Trophoblast cell (in vitro differentiated cells and primary cell): ENCODE results near the gene FOXP2.

Source experiments
- DNase-seq, 2 donors: peaks; one replicate each; pipeline ENCODE4 v3.0.0-alpha.2; 2016
- H2AFZ ChIP-seq: 2 replicates; pipeline ENCODE4 v1.6.1; 2013; ENCODE audit warnings: low read length, moderate library complexity, mild to moderate bottlenecking; ENCODE audit not compliant: insufficient read depth, poor library complexity
- H2AK5ac ChIP-seq: 2 replicates; pipeline ENCODE4 v1.6.1; 2013; ENCODE audit warnings: mild to moderate bottlenecking, low read length
- H2BK120ac ChIP-seq: 2 replicates; pipeline ENCODE4 v1.6.1; 2013; ENCODE audit warnings: low read length, mild to moderate bottlenecking, moderate library complexity; ENCODE audit not compliant: insufficient read depth, poor library complexity
- H2BK12ac ChIP-seq: 2 replicates; pipeline ENCODE4 v1.6.1; 2013; ENCODE audit warnings: mild to moderate bottlenecking, low read length, moderate library complexity
- H2BK5ac ChIP-seq: 2 replicates; pipeline ENCODE4 v1.6.1; 2013; ENCODE audit warnings: low read length, low read depth, moderate library complexity, mild to moderate bottlenecking; ENCODE audit not compliant: poor library complexity
- H3K14ac ChIP-seq: 2 replicates; pipeline ENCODE4 v1.6.1; 2013; ENCODE audit warnings: mild to moderate bottlenecking, low read length
- H3K18ac ChIP-seq: 2 replicates; pipeline ENCODE4 v1.6.1; 2013; ENCODE audit warnings: mild to moderate bottlenecking, low read length
- H3K23ac ChIP-seq: 2 replicates; pipeline ENCODE4 v1.6.1; 2013; ENCODE audit warnings: low read length
- H3K27ac ChIP-seq: 2 replicates; pipeline ENCODE4 v1.5.1; 2013; ENCODE audit warnings: low read depth, mild to moderate bottlenecking, inconsistent platforms, low read length, moderate library complexity
- H3K27me3 ChIP-seq: 2 replicates; pipeline ENCODE4 v1.6.1; 2013; ENCODE audit warnings: inconsistent platforms, mild to moderate bottlenecking, low read length, moderate library complexity; ENCODE audit not compliant: insufficient read depth
- H3K36me3 ChIP-seq, 2 experiments: 1 replicate in 1 of 2; 2 replicates in 1 of 2; pipeline ENCODE4 v1.6.1; 2013; ENCODE audit warnings: low read length in 2 of 2, mild to moderate bottlenecking in 2 of 2, moderate library complexity in 1 of 2; ENCODE audit not compliant: insufficient read depth in 2 of 2, control insufficient read depth in 1 of 2
- H3K4ac ChIP-seq: 2 replicates; pipeline ENCODE4 v1.6.1; 2013; ENCODE audit warnings: low read depth, mild to moderate bottlenecking, low read length, moderate library complexity
- H3K4me1 ChIP-seq, 2 experiments: 1 replicate in 1 of 2; 2 replicates in 1 of 2; pipeline ENCODE4 v1.6.1; 2013; ENCODE audit warnings: low read length in 2 of 2, mild to moderate bottlenecking in 2 of 2, moderate library complexity in 1 of 2; ENCODE audit not compliant: insufficient read depth in 2 of 2, control insufficient read depth in 1 of 2
- H3K4me2 ChIP-seq: 2 replicates; pipeline ENCODE4 v1.6.1; 2013; ENCODE audit warnings: inconsistent platforms, mild to moderate bottlenecking, low read length, moderate library complexity
- H3K4me3 ChIP-seq: 2 replicates; pipeline ENCODE4 v1.5.1; 2013; ENCODE audit warnings: mild to moderate bottlenecking, low read depth, low read length, inconsistent platforms
- H3K79me1 ChIP-seq: one replicate; pipeline ENCODE4 v1.6.1; 2013; ENCODE audit warnings: low read length
- H3K79me2 ChIP-seq: 2 replicates; pipeline ENCODE4 v1.6.1; 2013; ENCODE audit warnings: low read length, mild to moderate bottlenecking; ENCODE audit not compliant: control insufficient read depth, insufficient read depth, poor library complexity
- H3K9ac ChIP-seq: 2 replicates; pipeline ENCODE4 v1.6.1; 2013; ENCODE audit warnings: mild to moderate bottlenecking, low read length
- H3K9me3 ChIP-seq: 2 replicates; pipeline ENCODE4 v1.6.1; 2013; ENCODE audit warnings: low read depth, mild to moderate bottlenecking, control low read depth, inconsistent platforms, low read length; ENCODE audit not compliant: insufficient read depth
- H4K12ac ChIP-seq: 2 replicates; pipeline ENCODE4 v1.6.1; 2013; ENCODE audit warnings: low read depth, mild to moderate bottlenecking, low read length, moderate library complexity
- H4K8ac ChIP-seq: 2 replicates; pipeline ENCODE4 v1.6.1; 2013; ENCODE audit warnings: low read depth, mild to moderate bottlenecking, low read length, moderate library complexity
- H4K91ac ChIP-seq: one replicate; pipeline ENCODE4 v1.6.1; 2013; ENCODE audit warnings: low read depth, mild to moderate bottlenecking, low read length, moderate library complexity
- whole genome bisulfite sequencing: extraction: QIAGEN DNeasy Blood & Tissue Kit; methylation state at CpG from one replicate; pipeline ENCODE4 v1.1.7; 2013; ENCODE audit warnings: missing lambda C conversion rate; ENCODE audit not compliant: insufficient read length, insufficient coverage; ENCODE audit errors: extremely low coverage; 5-methylcytosine and 5-hydroxymethylcytosine counted together

FOXP2 gene

GRCh38 chr7:114649689-114650088 lies 235.1 kb downstream of the FOXP2 start:
- Histone ChIP-seq H2BK120ac (no peak overlapping the region), H3K4me3 (no peak overlapping the region), H2BK12ac (no peak overlapping the region), H2AFZ (no peak overlapping the region), H3K79me2 (no peaks in the 10 kb centered on the region), H3K27me3 (no peaks in the 10 kb centered on the region), H3K36me3 (no peaks in the 10 kb centered on the region), H4K91ac (no peak overlapping the region), H3K79me1 (no peaks in the 10 kb centered on the region), H3K14ac (no peak overlapping the region), H3K23ac (no peak overlapping the region), H3K4me1 (no peaks in the 10 kb centered on the region), H4K12ac (no peak overlapping the region), H3K4ac (no peak overlapping the region), H3K4me2 (no peak overlapping the region), H2AK5ac (no peak overlapping the region), H4K8ac (no peak overlapping the region), H3K27ac (no peak overlapping the region), H2BK5ac (no peak overlapping the region), H3K9me3 (no peaks in the 10 kb centered on the region), H3K18ac (no peak overlapping the region), H3K9ac (no peak overlapping the region)
- WGBS, result no CpG with 5 or more reads among the region's 3 CpGs
- no peak for DNase-seq

GRCh38 chr7:114650491-114650890 lies 235.9 kb downstream of the FOXP2 start:
- Histone ChIP-seq H2BK12ac (no peak overlapping the region), H3K23ac (no peak overlapping the region), H3K14ac (no peak overlapping the region), H2BK5ac (no peak overlapping the region), H3K4me3 (no peak overlapping the region), H3K4ac (no peak overlapping the region), H3K79me2 (no peaks in the 10 kb centered on the region), H3K18ac (no peak overlapping the region), H4K8ac (no peak overlapping the region), H4K91ac (no peak overlapping the region), H3K9me3 (no peaks in the 10 kb centered on the region), H3K36me3 (no peaks in the 10 kb centered on the region), H2AFZ (no peak overlapping the region), H3K9ac (no peak overlapping the region), H3K79me1 (no peaks in the 10 kb centered on the region), H3K27ac (no peak overlapping the region), H3K4me1 (no peaks in the 10 kb centered on the region), H2BK120ac (no peak overlapping the region), H2AK5ac (no peak overlapping the region), H4K12ac (no peak overlapping the region), H3K4me2 (no peak overlapping the region), H3K27me3 (no peaks in the 10 kb centered on the region)
- no peak for DNase-seq

GRCh38 chr7:114652041-114652440 lies 237.4 kb downstream of the FOXP2 start:
- no peak overlapping the region for H3K23ac ChIP-seq
- H3K4ac ChIP-seq, result no peak overlapping the region
- no peak overlapping the region for H2AK5ac ChIP-seq
- H3K4me1 ChIP-seq, result no peaks in the 10 kb centered on the region
- no peak overlapping the region for H3K9ac ChIP-seq
- no peaks in the 10 kb centered on the region for H3K27me3 ChIP-seq
- no peak overlapping the region for H2BK5ac ChIP-seq
- no peak overlapping the region for H3K4me3 ChIP-seq
- no peak overlapping the region for H3K18ac ChIP-seq
- no peaks in the 10 kb centered on the region for H3K79me1 ChIP-seq
- no peak overlapping the region for H3K4me2 ChIP-seq
- H3K9me3 ChIP-seq, result no peaks in the 10 kb centered on the region
- DNase-seq, result no peak
- no peaks in the 10 kb centered on the region for H3K36me3 ChIP-seq
- H2BK120ac ChIP-seq, result no peak overlapping the region
- H4K91ac ChIP-seq, result no peak overlapping the region
- WGBS, result no CpG with 5 or more reads among the region's 5 CpGs
- no peak overlapping the region for H3K27ac ChIP-seq
- no peak overlapping the region for H4K12ac ChIP-seq
- H2BK12ac ChIP-seq, result no peak overlapping the region
- H4K8ac ChIP-seq, result no peak overlapping the region
- H2AFZ ChIP-seq, result no peak overlapping the region
- H3K79me2 ChIP-seq, result no peaks in the 10 kb centered on the region
- no peak overlapping the region for H3K14ac ChIP-seq

- H3K4me3 ChIP-seq, result no peak overlapping the region
- no peak overlapping the region for H2AFZ ChIP-seq
- no peaks in the 10 kb centered on the region for H3K79me2 ChIP-seq
- no peak overlapping the region for H4K8ac ChIP-seq
- H3K9me3 ChIP-seq, result no peaks in the 10 kb centered on the region
- H4K91ac ChIP-seq, result no peak overlapping the region
- no CpG with 5 or more reads among the region's 10 CpGs for WGBS
- no peak overlapping the region for H2BK5ac ChIP-seq
- no peak overlapping the region for H3K4me2 ChIP-seq
- no peaks in the 10 kb centered on the region for H3K4me1 ChIP-seq
- no peak overlapping the region for H3K4ac ChIP-seq
- no peak overlapping the region for H3K18ac ChIP-seq
- no peak for DNase-seq
- no peaks in the 10 kb centered on the region for H3K79me1 ChIP-seq
- no peaks in the 10 kb centered on the region for H3K36me3 ChIP-seq
- no peak overlapping the region for H3K14ac ChIP-seq
- H4K12ac ChIP-seq, result no peak overlapping the region
- H3K27ac ChIP-seq, result no peak overlapping the region
- H2BK120ac ChIP-seq, result no peak overlapping the region
- H3K9ac ChIP-seq, result no peak overlapping the region
- H2BK12ac ChIP-seq, result no peak overlapping the region
- no peak overlapping the region for H2AK5ac ChIP-seq
- no peaks in the 10 kb centered on the region for H3K27me3 ChIP-seq
- no peak overlapping the region for H3K23ac ChIP-seq
These were observed 238.9 kb downstream of the FOXP2 start for GRCh38 chr7:114653364-114654088.
